GM18508 (cell line): Measurements from ENCODE around the gene HDAC4.

Experiments used
- ATAC-seq: cut with Tn5 transposase; IDR thresholded peaks from one replicate; pipeline ENCODE4 v1.9.1; 2021; ENCODE audit warnings: moderate number of reproducible peaks; ENCODE audit not compliant: insufficient read depth, unreplicated experiment

HDAC4 gene

DNA sequence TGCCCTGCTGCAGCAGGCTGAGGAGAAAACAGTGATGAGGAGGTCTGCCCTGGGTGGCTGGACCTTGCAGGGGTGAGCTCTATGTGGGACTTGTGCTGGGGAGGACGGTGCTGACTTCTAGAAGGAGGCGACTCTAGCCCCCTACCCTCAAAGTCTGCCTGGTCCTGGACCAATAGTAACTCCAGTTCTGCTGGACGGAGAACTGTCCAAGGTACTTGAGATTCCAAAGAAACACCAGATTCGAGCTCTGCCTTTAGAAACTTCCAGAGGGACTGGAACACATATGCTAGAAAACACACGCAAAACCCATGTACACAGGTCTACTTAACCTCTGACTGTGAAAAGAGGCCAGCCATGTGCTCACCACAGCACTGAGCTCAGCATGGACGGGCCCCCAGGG is 292.4 kb downstream of the HDAC4 start:
- no peak for ATAC-seq

DNA sequence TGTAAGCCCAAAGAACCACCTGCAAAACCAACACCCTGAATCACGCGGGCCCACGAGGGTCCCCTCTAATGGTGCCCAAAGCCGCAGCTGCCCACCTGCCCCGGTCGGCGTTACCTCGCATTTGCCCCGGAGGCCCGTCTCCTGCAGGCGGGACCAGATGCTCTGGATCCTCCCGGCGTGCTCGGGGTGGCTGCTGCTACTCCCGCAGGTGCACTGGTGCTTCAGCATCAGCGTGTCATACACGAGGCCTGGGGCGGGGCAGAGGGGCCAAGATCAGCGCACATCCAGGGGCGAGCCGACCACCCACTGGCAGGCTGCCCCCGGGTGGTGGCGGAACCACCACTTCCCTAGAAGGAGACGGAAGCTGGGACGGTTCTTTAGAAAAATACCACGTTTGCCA is 292.9 kb downstream of the HDAC4 start:
- ATAC-seq: no peak

DNA sequence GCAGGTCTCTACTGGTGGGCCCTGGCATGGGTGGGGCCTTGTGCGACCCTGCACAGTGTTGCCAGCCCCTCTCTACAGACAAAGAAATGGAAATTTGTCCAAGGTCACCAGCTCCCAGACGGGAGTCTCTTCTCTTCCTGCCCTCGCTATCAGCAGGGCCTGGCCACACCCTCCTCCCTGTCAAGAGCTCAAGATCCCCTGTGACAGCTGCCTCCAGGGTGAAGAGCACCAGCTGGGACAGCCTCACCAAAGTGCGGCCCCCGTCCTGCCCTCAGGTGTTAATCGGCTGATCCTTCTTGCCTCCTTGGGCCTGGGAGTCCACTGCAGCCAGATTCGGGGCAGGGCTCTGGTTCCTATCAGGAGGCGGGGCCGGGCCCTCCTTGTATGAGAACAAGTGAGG is 293.9 kb downstream of the HDAC4 start:
- no peak for ATAC-seq

DNA sequence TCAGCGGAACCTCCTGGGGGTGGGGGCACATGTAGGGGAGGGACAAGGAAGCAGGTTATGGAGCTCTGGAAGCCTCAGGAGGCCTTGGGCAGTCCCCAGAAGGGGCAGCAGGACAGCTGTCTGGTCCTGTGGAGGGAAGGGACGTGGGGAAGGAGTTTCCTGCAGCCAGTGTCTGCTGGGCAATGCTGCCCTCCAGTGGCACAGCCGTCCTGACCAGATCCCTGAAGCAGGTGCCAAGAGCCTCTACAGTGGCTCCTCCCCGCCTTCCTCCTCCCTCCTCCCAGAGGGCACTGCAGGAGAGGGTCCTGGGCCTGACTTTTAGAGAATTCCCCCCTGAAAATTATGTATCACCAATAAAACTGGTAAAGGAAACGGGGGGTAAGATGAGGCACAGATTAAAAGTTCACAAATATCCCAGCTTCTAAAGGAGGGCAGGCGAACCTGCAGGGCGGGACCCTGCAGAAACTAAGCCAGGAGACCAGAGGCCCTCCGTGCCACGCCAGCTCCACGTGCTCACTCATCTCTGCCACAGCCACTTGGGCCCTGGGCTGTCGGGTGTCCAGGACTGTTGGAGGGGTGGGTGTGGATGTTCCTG is 294.4 kb downstream of the HDAC4 start:
- no peak for ATAC-seq

DNA sequence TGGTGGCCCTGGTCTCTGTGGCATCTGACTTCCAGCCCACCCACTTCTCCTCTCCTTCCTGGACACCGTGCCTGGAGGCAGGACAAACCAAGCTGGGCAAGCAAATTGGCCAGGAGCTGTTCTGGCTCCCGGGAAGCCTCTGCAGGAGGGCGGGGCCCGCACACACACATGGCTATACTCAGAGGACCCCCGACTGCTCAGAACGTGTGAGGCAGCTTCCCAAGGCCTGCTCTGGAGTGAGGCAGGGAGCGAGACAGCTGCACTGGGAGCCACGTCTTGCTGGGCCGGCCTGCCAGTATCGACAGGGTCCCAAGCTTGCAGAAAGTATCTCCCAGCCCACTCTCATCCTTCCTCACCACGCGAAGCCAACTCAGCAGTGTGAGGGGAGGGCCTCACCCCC is 295.6 kb downstream of the HDAC4 start:
- ATAC-seq: no peak

DNA sequence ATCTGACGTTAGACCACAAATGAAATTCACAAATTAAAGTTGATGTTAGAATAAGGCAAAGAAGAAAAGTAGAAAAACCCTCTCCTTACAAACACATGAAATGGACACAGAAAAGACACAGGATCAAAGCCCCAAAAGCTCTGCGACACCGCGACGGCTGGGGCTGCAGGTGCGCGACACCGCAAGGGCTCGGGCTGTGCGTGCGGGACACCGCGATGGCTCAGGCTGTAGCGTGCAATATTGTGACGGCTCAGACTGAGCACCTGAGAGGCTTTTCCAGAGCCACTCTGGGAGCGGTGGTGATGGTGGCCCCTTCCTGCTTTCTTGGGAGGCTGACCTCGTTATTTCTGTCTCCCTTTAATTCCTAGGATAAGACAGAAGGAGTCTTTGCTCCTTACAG is 296.0 kb downstream of the HDAC4 start:
- no peak for ATAC-seq

DNA sequence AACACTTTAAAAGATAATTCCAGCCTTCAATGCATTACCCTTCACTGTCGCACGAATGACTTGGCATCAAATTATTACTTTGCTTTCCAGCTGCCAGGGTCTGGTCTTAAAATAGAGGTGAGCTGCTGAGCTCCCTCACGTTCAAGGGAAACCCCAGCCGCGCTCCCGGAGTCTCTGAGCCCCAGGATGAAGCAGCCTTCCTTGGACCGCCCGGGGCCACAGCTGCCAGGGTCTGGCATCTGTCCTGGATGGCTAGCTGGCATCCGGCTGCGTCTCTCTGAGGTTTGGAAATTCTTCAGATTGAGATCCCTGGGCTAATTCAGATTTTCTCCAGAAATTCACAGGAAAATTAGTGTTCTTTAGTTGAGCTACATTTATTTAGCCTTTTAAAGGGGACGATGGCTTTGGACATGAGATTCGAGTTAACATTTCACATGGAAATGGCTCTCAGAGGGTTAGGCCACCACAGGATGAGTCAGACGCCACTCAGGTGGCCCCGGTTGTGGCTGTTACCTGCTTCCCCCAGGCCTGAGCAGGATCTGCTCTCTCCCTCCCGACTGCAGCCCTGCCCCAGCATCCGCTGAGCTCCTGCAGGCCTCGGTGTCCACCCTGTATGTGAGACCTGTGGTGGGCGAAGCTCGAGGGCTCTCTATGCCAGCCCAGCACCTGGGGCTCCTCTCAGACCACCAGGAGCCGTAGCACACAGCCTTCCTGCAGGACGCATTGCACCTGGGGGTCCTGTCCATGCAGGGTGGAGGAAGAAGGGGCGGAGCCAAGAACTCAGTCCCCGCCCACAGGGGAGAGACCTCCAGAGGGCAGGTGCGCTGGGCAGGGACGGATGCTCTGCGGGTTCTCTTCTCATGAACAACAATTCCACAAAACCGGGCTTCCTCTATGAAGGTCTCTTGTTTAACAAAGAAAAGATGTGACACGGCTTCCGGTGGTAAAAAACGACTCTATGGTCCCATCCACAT is 297.4 kb downstream of the HDAC4 start:
- no peak for ATAC-seq

DNA sequence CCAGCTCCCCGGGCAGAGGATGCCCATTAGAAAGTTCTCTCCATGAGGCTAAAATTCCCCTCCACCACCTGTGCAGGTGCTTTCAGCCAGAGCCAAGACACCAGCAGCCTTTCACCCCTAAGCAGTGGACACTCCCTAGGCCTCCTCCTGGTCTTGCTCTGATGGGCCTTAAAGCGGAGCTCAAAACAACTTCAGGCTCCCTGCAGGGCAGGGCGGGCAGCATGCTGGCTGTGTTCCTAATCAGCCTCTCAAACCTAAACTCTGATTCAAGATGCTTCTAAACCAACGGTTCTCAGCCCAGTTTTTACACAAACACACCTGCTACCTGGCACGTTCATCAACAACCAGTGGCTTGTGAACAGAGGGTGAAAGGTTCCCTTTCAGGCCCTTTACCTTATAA is 298.6 kb downstream of the HDAC4 start:
- ATAC-seq: no peak

DNA sequence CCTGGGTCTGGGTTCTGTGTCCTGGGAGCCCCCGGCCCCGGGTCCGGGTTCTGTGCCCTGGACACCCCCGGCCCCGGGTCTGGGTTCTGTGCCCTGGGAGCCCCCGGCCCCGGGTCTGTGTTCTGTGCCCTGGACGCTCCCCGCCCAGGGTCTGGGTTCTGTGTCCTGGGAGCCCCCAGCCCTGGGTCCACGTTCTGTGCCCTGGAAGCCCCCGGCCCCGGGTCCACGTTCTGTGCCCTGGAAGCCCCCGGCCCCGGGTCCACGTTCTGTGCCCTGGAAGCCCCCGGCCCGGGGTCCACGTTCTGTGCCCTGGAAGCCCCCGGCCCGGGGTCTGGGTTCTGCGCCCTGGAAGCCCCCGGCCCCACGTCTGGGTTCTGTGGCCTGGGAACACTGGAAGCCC is 299.0 kb downstream of the HDAC4 start:
- ATAC-seq: no peak

DNA sequence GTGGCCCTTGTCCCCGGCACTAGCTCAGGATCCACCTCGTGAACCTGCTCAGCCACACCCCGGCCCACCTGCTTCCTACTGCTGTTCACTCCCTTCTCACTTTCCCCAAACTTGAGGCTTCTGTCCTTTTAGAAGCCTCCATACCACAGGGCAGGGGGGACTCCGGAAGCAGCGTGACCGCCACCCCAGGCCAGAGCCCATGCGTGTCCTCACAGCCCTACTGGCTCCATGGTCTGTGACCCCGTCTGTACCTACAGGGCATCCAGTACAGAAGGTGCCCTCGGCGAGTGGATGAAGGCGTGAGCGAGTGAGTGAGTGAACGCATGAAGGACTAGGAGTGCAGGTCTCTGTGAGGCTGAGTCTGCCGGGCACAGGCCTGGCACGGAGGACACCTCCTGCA is 299.7 kb downstream of the HDAC4 start:
- no peak for ATAC-seq

DNA sequence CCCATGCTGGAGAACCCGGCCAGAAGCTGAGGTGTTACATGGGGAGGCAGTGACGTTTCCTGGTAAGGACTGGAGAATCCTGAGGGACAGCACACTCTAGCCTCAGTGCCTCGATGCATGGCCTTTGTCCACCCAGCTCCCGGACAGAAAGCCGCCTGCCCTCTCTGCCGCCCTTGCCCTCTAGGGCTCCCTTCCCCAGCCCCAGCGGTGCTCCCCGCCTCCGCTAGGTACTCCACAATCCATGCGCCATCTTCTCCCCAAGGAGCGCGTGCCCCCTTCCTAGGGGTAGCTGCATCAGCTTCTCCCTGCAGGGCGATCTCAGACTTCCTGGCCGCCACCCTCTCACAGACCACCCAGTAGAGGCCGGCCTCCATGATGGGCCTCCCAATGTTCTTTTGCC is 301.3 kb downstream of the HDAC4 start:
- ATAC-seq: no peak

DNA sequence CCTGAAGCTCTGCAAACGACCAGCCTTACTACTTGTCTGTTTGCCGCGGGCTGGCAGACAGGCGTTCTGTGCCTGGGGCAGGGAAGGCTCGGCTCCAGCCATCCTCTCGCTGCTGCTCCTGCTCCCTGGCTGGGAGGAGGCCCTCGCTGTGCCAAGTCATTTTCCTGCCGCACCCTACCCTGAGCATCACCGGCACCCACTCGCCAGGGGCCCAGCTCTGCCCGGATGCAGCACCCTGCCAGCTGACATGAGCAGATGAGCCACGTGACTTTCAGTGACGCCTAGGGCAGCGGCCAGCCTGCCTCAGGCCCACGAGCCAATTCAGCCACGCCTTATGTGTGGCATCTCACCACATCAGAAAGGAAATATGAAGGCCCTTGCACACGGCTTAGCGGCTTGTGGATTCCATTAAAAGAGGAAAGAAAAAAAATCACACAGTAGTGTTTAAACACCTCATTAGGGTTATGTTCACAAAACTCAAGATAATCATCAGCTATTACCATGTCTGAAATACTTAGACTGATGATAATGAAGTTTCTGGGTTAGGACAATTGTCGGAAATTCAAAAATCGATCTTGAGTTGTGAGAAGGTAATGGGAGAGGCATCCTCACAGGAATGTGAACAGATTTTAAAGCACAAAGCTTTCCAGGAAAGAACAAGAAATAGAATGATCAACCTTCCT is 302.4 kb downstream of the HDAC4 start:
- ATAC-seq: no peak

DNA sequence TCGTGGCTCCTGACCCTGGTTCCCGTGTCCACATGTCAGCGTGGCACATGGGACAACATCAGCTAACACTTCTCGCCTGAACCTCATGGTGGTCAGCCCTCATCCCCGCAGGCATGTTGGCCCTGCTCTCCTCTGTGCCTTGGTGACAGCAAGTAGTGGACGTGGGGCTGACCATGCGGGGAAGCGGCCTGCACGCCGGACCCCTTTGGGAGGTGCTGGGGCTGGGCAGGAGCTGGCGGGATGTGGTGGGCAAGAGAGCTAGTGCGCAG is 303.5 kb downstream of the HDAC4 start:
- ATAC-seq: no peak

DNA sequence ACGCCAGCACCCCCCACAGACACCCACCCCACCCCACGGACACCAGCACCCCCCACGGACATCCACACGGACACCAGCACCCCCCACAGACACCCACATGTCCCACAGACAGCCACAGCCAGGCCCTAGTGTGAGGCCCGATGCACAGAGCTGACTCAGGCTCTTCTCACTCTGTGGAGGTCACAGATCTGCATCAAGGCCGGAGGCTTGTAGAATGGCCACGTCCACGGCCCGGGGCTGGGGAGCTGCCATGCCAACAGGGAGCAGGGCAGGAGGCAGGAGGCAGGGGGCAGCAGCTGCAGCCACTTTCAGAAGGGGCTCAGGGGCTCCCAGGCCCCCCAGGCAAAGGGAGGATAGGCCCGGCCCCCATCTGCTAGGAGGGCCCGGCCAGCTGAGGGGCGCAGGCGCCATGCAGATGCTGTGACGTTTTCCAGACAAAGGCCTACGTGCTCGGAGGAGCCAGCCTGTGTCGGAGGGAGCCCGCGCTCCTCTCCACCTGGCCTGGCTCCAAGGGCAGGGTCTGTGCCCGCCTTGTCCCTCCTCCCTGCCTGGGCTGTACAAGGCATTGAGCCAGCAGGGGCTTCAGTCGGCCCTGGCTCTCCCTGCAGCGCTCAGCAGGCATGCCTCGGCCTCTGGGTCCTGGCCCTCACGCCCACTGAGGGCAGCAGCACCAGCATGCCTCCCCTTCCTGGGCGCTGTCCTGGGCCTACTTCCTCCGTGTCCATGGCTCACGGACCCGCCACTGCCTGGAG is 304.0 kb downstream of the HDAC4 start:
- no peak for ATAC-seq

DNA sequence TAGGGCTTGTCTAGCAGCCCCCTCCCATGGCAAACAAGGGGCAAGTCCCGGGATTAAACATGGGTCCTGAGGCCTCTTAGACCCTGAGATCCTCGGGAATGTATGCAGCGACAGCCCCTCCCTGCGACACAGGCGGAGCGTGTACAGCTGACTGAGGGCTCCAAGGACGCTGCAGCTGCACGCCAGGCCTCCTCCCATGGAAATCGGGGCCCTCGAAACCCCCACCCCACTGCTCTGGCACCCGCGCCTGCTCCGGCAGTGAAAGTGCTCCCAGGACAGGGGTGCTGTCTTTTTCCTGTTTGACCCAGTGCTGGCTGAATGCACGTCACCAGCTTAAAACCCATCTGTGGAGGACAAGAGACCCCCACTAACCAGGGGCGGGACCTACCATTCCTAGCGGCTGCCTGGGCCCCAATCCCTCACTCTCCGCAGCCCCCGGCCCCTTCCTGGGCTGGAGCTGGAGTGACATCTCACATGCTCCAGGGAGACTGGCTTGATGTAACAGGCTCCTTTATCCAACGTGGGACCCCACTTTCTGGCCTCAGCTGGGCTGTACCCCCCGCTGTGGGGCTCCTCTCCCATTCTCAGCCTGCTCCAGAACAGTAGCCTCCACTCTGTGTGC is 305.2 kb downstream of the HDAC4 start:
- no peak for ATAC-seq

DNA sequence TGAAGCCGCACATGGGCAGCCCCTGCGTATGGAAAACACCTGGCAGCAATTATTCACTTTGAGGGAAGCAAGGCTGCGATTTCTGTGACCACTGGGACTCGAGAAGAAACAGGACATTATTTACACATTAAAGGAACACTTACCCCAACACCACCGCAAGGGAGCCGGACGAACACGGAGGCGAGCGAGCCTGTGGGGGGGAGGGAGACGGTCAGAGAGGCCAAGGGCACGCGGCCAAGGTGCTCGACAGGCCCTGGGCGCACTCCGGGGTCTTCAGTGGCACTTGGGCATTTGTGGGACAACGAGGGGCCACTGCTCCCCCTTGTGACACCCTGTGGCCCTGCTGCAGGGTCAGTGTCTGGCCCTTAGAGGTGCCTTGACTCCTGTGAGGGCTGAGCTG is 306.0 kb downstream of the HDAC4 start:
- no peak for ATAC-seq

DNA sequence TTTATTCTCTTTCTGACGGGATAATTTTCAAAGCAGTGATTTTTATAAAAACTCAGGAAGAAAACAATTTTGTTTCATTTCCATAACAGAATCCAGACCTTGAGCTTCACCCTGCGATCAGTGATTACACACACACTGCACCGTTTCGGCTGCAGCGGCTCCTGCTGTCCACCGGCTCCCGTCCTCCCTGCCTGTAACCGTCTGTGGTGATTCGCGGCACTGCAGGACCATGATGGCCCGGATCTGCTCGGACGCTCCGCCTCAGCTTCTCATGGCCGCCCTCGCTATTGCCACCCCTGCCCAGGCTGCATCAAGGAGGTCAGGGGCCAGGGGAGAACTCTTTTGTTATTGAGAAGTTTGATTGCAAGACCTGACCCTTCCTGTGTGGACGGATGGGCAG is 306.9 kb downstream of the HDAC4 start:
- ATAC-seq: no peak

DNA sequence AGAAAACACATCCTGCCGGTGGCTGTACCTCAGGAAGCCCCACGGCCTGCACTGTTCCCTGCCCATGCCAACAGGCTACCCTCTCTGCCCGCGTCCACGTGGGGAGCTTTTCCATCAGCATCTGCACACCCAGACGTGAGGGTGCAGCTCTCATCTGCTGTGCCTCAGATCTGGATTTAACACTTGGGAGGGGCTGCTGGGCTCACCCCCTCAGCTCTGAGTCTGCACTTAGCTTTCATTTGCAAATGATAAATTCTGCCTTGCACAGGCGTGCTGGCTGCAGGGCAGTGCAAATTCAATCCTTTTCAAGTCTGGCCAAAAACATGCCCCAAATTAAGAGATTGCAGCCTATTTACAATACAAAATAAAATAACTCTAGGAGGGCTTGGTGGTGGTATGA is 307.3 kb downstream of the HDAC4 start:
- ATAC-seq: no peak

DNA sequence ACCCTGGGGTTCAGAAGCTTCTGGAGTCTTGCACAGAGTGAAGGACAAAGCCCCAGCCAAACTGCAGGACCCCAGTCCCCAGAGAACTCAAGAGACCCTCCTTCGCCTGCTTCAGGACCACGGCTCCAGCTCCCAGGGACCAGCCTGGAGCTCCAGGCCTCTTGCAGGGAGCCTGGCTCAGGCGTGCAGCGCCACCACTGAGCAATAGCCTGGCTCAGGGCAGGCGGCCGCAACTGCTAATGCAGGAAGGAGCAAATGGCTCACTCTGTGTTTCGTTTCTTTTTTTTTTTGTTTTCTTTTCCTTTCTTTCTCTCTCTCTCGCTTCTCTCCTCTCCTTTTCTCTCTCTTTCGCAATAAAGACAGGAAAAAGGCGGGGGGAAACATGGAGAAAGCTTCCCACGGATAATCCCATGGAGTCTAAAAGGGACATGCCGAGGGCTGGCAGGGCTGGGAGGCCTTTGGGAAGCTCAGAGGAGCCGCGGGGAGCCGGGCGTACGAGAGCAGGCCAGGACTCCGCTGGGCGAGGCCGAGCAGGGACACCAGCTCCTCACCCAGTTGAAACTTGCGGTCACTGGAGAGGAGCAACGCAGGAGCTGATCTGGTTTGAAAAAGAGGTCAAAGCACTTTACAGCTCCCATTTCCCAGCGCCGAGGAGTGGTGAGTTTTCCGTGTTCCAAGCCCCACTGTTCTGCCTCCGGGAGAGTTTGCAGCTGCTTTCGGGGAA is 308.1 kb downstream of the HDAC4 start:
- ATAC-seq: no peak

DNA sequence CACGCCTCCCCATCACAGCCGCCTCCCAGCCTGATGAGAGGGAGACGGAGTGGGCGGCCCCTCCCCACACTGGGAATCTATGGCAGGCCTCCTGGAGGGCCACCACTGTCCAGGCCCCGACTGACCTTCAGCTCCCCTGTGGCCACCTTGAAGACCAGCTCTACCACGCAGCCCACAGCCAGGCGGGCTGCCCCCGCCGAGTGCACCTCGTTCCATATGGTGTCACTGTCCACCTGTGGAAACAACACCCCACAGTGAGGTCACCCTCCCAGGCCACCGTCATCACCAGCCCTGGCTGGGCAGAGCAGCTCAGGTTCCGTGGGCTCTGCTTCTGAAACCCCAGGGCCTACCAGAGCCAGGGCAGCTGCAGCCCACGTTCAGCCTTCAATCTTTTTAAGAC is 310.9 kb downstream of the HDAC4 start:
- no peak for ATAC-seq
